ENCODE results near the gene CLASP1.
"Not testable (repeated sequence)": the region's sequence is repeated elsewhere in the genome, so short reads cannot be mapped to it uniquely, and the experiment has no call there.

CLASP1 gene

DNA sequence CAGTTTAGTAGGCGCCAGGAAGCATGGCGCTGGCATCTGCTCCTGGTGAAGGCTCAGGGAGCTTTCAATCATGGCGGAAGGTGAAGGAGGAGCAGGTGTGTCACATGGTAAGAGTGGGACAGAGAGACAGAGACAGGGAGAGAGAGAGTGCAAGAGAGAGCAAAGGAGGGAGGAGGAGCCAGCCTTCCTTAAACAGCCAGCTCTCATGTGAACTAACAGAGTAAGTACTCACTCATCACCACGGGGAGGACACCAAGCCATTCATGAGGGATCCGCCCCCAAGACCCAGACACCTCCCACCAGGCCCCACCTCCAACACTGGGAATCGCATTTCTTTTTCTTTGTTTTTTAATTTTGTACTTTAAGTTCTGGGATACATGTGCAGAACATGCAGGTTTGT is 40.8 kb upstream of the CLASP1 start:
- no peak for TF ChIP-seq CTCF (IDR thresholded peaks at IDR 0.05; ENCODE audit: insufficient read depth, missing control alignments)
- FAIRE-seq (no peak), DNase-seq (ENCODE audit: insufficient read length, low spot score) (no peak)

DNA sequence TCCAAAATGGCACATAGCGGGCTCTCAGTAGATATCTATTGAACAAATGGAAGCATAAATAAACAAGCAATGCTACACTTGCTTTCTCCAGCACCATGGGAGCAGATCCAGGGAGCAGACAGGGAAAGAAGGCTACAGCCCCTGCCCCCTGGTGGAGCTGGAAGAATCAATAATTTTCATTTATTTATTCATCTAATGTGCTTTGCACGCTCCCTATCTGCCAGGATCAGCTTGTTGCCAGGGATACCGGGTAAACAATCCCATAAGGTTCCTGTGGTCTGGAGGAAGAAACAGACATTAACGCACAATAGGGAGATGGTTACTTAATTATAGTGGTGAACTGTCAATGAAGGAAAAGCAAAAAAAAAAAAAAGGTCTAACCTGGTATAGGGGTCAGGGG is 40.1 kb upstream of the CLASP1 start:
- FAIRE-seq (no peak), DNase-seq (ENCODE audit: insufficient read length, low spot score) (peak; percentile 22)
- peak; percentile 38 for TF ChIP-seq CTCF (IDR thresholded peaks at IDR 0.05; ENCODE audit: insufficient read depth, missing control alignments)

GRCh38 chr2:121688820-121689219 is 39.6 kb upstream of the CLASP1 start:
- FAIRE-seq (no peak), DNase-seq (ENCODE audit: insufficient read length, low spot score) (no peak)
- no peak for TF ChIP-seq CTCF (IDR thresholded peaks at IDR 0.05; ENCODE audit: insufficient read depth, missing control alignments)

DNA sequence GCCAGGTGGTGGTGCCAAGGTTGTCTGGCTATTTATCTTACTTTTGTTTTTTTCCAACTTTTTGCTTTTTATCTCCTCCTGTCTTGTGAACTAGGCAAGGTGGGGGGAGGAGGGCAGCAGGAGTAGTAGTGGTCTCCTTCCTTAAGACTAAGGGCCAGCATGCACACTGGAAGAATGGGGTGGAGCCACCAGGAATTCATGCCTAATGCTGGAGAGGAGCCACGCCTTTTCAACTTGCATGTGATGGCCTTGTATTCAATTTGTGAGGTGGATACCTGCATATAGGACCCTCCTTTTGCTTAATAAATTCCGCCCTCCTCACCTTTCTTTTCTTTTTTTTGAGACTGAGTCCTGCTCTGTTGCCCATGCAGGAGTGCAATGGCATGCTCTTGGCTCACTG is 37.6 kb upstream of the CLASP1 start:
- no peak for TF ChIP-seq CTCF (IDR thresholded peaks at IDR 0.05; ENCODE audit: insufficient read depth, missing control alignments)
- DNase-seq (ENCODE audit: insufficient read length, low spot score) (no peak), FAIRE-seq (no peak)

GRCh38 chr2:121686218-121686617 is 37.0 kb upstream of the CLASP1 start:
- TF ChIP-seq CTCF (IDR thresholded peaks at IDR 0.05; ENCODE audit: insufficient read depth, missing control alignments), result no peak
- DNase-seq (ENCODE audit: insufficient read length, low spot score) (no peak), FAIRE-seq (no peak)

DNA sequence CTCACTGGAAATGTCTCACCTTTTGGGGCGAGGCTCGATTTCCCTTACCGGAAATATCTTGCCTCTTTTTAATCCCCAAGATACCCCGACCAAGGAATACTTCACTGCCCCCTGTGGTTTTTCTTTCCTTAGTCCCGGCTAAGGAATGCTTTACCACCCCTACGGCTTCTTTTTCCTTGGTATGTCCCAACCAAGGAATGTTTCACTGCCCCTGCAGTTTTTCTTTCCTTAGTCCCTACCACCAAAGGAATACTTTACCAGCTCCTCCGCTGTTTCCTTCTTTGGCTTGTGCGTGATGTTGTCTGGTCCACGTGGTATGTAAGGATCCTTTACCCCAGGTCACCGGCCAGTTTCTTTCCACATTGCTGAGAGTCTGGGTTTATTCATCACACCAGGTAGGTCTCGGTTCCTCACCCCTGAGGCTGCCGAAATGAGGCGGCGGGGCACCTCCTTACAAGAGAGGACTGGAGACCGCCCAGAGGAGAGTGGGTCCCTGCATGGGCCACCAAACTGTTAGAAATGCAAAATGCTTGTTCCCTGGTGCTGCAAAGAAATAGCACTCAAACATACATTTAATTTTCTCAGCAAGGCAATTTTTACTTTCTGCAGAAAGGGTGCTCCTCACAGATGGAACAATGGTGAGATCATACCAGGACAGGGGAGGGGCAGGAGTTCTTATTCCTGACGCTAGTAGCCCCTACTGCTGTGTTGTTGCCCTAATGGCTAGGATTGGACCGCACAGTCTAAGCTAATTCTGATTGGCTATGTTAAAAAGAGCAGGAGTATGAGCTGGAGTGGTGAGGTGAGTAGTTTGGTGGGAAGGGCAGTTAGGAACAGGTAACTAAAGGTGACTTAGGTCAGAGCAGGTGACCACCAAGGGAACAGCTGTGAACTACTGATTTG is 33.4 kb upstream of the CLASP1 start:
- no peak for FAIRE-seq
- TF ChIP-seq CTCF (IDR thresholded peaks at IDR 0.05; ENCODE audit: insufficient read depth, missing control alignments), result no peak
- no peak for DNase-seq (ENCODE audit: insufficient read length, low spot score)

DNA sequence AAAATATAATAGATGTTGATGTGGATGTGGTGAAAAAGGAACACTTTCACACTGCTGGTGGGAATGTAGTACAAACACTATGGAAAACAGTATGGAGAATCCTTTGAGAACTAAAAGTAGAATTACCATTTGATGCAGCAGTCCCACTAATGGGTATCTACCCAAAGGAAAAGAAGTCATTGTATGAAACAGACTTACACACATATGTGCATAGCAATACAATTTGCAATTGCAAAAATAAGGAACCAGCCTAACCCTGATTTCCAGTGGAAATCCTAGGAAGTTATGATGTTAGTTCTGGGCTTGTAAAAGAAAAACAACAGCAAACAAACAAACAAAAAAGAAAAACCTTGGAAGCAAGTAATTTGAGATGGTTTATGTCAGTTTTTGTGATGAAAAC is 28.6 kb upstream of the CLASP1 start:
- no peak for FAIRE-seq
- no peak for TF ChIP-seq CTCF (IDR thresholded peaks at IDR 0.05; ENCODE audit: insufficient read depth, missing control alignments)
- DNase-seq (ENCODE audit: insufficient read length, low spot score), result no peak

DNA sequence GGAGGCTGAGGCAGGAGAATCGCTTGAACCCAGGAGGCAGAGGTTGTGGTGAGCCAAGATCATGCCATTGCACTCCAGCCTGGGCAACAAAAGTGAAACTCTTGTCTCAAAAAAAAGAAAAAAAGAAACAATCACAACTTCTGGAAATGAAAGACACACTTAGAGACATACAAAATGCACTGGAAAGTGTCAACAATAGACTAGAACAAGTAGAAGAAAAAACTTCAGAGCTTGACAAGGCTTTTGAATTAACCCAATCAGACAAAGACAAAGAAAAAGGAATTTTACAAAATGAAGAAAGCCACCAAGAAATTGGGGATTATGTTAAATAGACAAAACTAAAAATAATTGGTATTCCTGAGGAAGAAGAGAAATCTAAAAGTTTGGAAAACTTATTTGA is 22.4 kb upstream of the CLASP1 start:
- not testable (repeated sequence) for DNase-seq (ENCODE audit: insufficient read length, low spot score); FAIRE-seq
